ENCODE data around the gene NAGPA.

Gene NAGPA

GRCh38 chr16:4984174-4984990 lies 49.4 kb downstream of the NAGPA start:
- H3K4me3 ChIP-seq (replicated peaks; ENCODE audit: low read depth, low read length), result no peak overlapping the region
- no peak for DNase-seq (ENCODE audit: low read depth)
- TF ChIP-seq CTCF (IDR thresholded peaks at IDR 0.05; ENCODE audit: low read length, missing control alignments), result no peak

GRCh38 chr16:4982056-4982867 lies 51.5 kb downstream of the NAGPA start:
- DNase-seq (ENCODE audit: low read depth), result no peak
- no peak for TF ChIP-seq CTCF (IDR thresholded peaks at IDR 0.05; ENCODE audit: low read length, missing control alignments)
- no peak overlapping the region for H3K4me3 ChIP-seq (replicated peaks; ENCODE audit: low read depth, low read length)

- no peak for DNase-seq (ENCODE audit: low read depth)
- H3K4me3 ChIP-seq (replicated peaks; ENCODE audit: low read depth, low read length), result no peak overlapping the region
- no peak for TF ChIP-seq CTCF (IDR thresholded peaks at IDR 0.05; ENCODE audit: low read length, missing control alignments)
These were observed 52.3 kb downstream of the NAGPA start for GRCh38 chr16:4981473-4981872.

- no peak overlapping the region for H3K4me3 ChIP-seq (replicated peaks; ENCODE audit: low read depth, low read length)
- no peak for DNase-seq (ENCODE audit: low read depth)
- no peak for TF ChIP-seq CTCF (IDR thresholded peaks at IDR 0.05; ENCODE audit: low read length, missing control alignments)
These were observed 53.0 kb downstream of the NAGPA start for GRCh38 chr16:4980691-4981090.

- DNase-seq (ENCODE audit: low read depth), result no peak
- TF ChIP-seq CTCF (IDR thresholded peaks at IDR 0.05; ENCODE audit: low read length, missing control alignments), result no peak
- no peak overlapping the region for H3K4me3 ChIP-seq (replicated peaks; ENCODE audit: low read depth, low read length)
These were observed 53.7 kb downstream of the NAGPA start for GRCh38 chr16:4979736-4980660.

- TF ChIP-seq CTCF (IDR thresholded peaks at IDR 0.05; ENCODE audit: low read length, missing control alignments), result no peak
- H3K4me3 ChIP-seq (replicated peaks; ENCODE audit: low read depth, low read length), result no peak overlapping the region
- no peak for DNase-seq (ENCODE audit: low read depth)
These were observed 54.6 kb downstream of the NAGPA start for GRCh38 chr16:4979164-4979563.

All from fibroblast of pulmonary artery (primary cell).